HEK293T (cell line): Measurements from ENCODE around the gene NEU1.

Experiments
- BHLHE40 ChIP-seq: fragments of 450-650 bp; IDR thresholded peaks from 2 replicates; pipeline ENCODE4 v1.6.1; 2016; ENCODE audit warnings: mild to moderate bottlenecking, moderate library complexity, borderline replicate concordance
- FOXA1 ChIP-seq: fragments of 450-650 bp; IDR thresholded peaks from 2 replicates; pipeline ENCODE4 v1.6.1; 2016; ENCODE audit warnings: mild to moderate bottlenecking
- FOXK2 ChIP-seq: fragments of 450-650 bp; IDR thresholded peaks from 2 replicates; pipeline ENCODE4 v1.6.1; 2016; ENCODE audit warnings: mild to moderate bottlenecking

DNA sequence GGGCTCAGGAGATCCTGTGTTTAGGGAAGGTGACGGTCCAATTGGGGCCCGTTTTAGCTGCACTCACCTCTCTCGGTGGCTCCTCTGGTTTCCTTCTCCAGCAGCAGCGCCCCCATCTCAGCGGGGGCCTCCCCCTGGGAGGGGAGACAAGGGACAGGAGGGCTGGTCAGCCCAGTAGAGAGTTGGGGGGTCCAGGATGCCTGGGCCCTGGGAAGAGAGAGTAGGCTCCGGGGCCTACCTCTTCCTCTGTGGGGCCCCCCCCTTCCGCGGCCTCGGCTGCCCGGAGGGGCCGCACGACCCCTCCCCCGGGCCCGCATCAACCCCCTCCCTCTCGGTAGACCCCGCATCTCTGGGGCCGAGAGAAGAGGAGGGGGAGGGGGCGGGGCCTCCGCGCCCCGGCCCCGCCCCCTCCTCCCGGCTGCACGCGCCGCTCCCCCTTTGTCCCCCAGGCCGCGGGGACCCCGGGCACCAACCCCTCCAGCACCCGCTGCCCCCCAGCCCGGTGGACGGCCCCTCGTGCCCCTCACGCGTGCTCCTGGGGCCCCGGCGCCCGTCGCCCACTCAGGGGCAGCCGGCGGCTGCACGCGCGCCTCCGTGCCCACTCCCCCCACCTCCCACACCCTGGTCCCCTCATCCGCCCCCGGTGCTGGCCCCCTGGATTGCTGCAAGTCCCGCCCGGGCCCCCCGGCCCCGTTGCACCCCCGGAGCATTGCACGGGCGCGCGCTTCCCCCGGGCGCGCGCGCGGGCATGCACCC, 34.4 kb upstream of the NEU1 start:
- TF ChIP-seq FOXA1 = no peak
- TF ChIP-seq BHLHE40 = no peak
- TF ChIP-seq FOXK2 = no peak
